ENCODE data around the gene CPE. TPM values are rescaled to one million over a fixed set of nuclear protein-coding genes. Genes with fewer than 3 reads are reported as not detected.

Gene CPE
- total RNA-seq, 1 donor: 6.9 TPM

DNA sequence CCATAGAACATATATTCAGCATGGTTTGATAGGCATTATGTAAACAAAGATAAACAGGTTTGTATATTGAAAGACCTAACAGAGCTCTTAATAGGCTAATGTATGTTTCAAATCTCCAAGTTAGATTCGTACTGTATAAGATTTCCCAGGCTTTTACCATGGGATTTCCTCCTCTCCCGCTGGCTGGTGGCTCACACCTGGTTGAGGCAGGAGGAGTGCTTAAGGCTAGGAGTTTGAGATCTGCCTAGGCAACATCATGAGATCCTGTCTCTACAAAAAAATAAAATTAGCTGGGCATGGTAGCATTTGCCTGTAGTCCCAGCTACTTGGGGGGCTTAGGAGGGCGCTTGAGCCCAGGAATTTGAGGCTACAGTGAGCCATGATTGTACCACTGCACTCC lies 5.4 kb downstream of the CPE start:
- TF ChIP-seq, protein P1, sequence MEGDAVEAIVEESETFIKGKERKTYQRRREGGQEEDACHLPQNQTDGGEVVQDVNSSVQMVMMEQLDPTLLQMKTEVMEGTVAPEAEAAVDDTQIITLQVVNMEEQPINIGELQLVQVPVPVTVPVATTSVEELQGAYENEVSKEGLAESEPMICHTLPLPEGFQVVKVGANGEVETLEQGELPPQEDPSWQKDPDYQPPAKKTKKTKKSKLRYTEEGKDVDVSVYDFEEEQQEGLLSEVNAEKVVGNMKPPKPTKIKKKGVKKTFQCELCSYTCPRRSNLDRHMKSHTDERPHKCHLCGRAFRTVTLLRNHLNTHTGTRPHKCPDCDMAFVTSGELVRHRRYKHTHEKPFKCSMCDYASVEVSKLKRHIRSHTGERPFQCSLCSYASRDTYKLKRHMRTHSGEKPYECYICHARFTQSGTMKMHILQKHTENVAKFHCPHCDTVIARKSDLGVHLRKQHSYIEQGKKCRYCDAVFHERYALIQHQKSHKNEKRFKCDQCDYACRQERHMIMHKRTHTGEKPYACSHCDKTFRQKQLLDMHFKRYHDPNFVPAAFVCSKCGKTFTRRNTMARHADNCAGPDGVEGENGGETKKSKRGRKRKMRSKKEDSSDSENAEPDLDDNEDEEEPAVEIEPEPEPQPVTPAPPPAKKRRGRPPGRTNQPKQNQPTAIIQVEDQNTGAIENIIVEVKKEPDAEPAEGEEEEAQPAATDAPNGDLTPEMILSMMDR (IDR thresholded peaks at IDR 0.05; ENCODE audit: extremely low read depth, low read depth, low read length): no peak
- no peak overlapping the region for H3K4me2 ChIP-seq (ENCODE audit: insufficient read depth, low read length)
- H2AFZ ChIP-seq (ENCODE audit: low read length): no peak overlapping the region
- H3K4me1 ChIP-seq (ENCODE audit: insufficient read depth, low read length): no peaks in the 10 kb centered on the region
- H3K4me3 ChIP-seq (ENCODE audit: insufficient read depth, low read length): no peak overlapping the region
- no peaks in the 10 kb centered on the region for H3K79me2 ChIP-seq (ENCODE audit: insufficient read depth, low read length)
- no peaks in the 10 kb centered on the region for H3K9me3 ChIP-seq (ENCODE audit: low read depth, low read length)
- no peak overlapping the region for H3K27ac ChIP-seq (ENCODE audit: low read depth, low read length)
- no peak for DNase-seq (ENCODE audit: insufficient read length, low spot score, missing footprints)
- H3K27me3 ChIP-seq (ENCODE audit: insufficient read depth, low read length): peaks cover 3% of the 10 kb centered on the region
- no peaks in the 10 kb centered on the region for H4K20me1 ChIP-seq (ENCODE audit: insufficient read depth, low read length)
- H3K36me3 ChIP-seq (ENCODE audit: insufficient read depth, low read length): no peaks in the 10 kb centered on the region

DNA sequence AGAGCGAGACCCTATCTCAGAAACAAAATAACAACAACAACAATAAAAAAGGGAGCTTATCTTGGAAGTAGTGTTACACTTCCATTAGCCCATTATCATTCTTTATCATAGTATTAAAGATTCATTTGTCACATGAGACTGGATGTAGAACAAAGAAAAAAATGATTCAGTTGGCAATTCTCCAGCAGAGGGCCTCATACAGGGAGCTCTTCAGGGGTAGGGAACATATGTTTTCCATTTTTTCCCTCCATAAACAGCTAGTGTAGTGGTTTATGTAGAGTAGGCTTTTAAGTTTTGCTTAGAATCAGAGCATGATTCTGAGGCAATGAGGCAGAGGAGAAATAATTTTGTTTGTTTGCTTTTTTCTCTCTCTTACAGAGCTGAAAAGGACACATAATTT lies 5.8 kb downstream of the CPE start:
- Histone ChIP-seq H4K20me1 (ENCODE audit: insufficient read depth, low read length) (no peaks in the 10 kb centered on the region), H3K79me2 (ENCODE audit: insufficient read depth, low read length) (no peaks in the 10 kb centered on the region), H3K9me3 (ENCODE audit: low read depth, low read length) (no peaks in the 10 kb centered on the region), H3K36me3 (ENCODE audit: insufficient read depth, low read length) (no peaks in the 10 kb centered on the region), H3K4me3 (ENCODE audit: insufficient read depth, low read length) (no peak overlapping the region), H3K4me1 (ENCODE audit: insufficient read depth, low read length) (no peaks in the 10 kb centered on the region), H3K27me3 (ENCODE audit: insufficient read depth, low read length) (peaks cover 3% of the 10 kb centered on the region), H3K27ac (ENCODE audit: low read depth, low read length) (no peak overlapping the region), H3K4me2 (ENCODE audit: insufficient read depth, low read length) (no peak overlapping the region), H2AFZ (ENCODE audit: low read length) (no peak overlapping the region)
- TF ChIP-seq, protein P1 (IDR thresholded peaks at IDR 0.05; ENCODE audit: extremely low read depth, low read depth, low read length): no peak
- DNase-seq (ENCODE audit: insufficient read length, low spot score, missing footprints): no peak

DNA sequence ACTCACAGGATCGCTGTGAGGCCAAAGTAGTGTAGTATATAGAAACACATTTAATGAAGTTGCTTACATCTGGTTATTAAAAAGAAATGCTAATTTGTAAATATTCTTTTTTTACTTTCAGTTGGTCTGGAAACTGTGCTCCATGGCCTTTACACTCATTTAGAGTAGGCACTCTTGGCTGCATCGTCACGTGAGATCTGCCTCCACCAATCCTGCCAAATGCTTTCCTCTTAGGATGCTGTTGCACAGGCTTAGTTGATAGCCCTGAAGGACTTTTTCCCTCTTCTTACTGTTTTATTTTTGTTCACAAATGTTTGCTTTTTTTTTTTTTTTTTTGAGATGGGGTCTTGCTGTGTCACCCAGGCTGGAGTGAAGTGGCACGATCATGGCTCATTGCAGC lies 6.3 kb downstream of the CPE start:
- no peaks in the 10 kb centered on the region for H3K9me3 ChIP-seq (ENCODE audit: low read depth, low read length)
- TF ChIP-seq, protein P1 (IDR thresholded peaks at IDR 0.05; ENCODE audit: extremely low read depth, low read depth, low read length): no peak
- H2AFZ ChIP-seq (ENCODE audit: low read length): no peak overlapping the region
- H3K36me3 ChIP-seq (ENCODE audit: insufficient read depth, low read length): no peaks in the 10 kb centered on the region
- H3K27ac ChIP-seq (ENCODE audit: low read depth, low read length): no peak overlapping the region
- no peak for DNase-seq (ENCODE audit: insufficient read length, low spot score, missing footprints)
- no peak overlapping the region for H3K4me2 ChIP-seq (ENCODE audit: insufficient read depth, low read length)
- H3K79me2 ChIP-seq (ENCODE audit: insufficient read depth, low read length): no peaks in the 10 kb centered on the region
- H3K4me1 ChIP-seq (ENCODE audit: insufficient read depth, low read length): no peaks in the 10 kb centered on the region
- no peaks in the 10 kb centered on the region for H4K20me1 ChIP-seq (ENCODE audit: insufficient read depth, low read length)
- H3K4me3 ChIP-seq (ENCODE audit: insufficient read depth, low read length): no peak overlapping the region
- H3K27me3 ChIP-seq (ENCODE audit: insufficient read depth, low read length): no peaks in the 10 kb centered on the region

DNA sequence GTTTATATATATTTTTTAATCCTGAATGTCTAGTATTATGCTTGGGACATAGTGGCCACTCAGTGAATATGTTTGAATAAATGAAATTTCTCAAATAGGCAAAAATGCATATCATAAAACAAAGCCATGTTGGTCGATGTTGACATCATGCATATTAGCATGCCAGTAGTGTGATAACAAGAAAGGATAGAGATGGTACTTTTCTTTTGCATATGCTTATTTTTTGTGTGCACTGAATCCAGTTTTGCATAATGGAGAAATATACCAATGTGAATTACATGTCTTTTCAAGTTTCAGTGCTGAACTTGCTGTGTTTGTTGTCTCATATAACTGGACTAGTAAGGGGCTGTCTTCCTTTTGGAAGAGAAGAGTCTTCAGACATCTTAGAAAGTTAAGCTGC lies 7.5 kb downstream of the CPE start:
- Histone ChIP-seq H3K36me3 (ENCODE audit: insufficient read depth, low read length) (no peaks in the 10 kb centered on the region), H3K4me2 (ENCODE audit: insufficient read depth, low read length) (no peak overlapping the region), H3K4me1 (ENCODE audit: insufficient read depth, low read length) (no peaks in the 10 kb centered on the region), H3K4me3 (ENCODE audit: insufficient read depth, low read length) (no peak overlapping the region), H2AFZ (ENCODE audit: low read length) (no peak overlapping the region), H3K27me3 (ENCODE audit: insufficient read depth, low read length) (no peaks in the 10 kb centered on the region), H4K20me1 (ENCODE audit: insufficient read depth, low read length) (no peaks in the 10 kb centered on the region), H3K9me3 (ENCODE audit: low read depth, low read length) (no peaks in the 10 kb centered on the region), H3K79me2 (ENCODE audit: insufficient read depth, low read length) (no peaks in the 10 kb centered on the region), H3K27ac (ENCODE audit: low read depth, low read length) (no peak overlapping the region)
- TF ChIP-seq, protein P1 (IDR thresholded peaks at IDR 0.05; ENCODE audit: extremely low read depth, low read depth, low read length): no peak
- DNase-seq (ENCODE audit: insufficient read length, low spot score, missing footprints): no peak

Data from osteoblast (primary cell).